ENCODE results near the gene RALGAPA2.

- TF ChIP-seq POLR2A (IDR thresholded peaks at IDR 0.05; ENCODE audit: low read length) = no peak
- no peak for TF ChIP-seq GATA1 (IDR thresholded peaks at IDR 0.05; ENCODE audit: low read depth, low read length)
Observed at GRCh38 chr20:20609522-20609921, 102.9 kb downstream of the RALGAPA2 start.
